ENCODE results near the gene RHBDL1.

Gene RHBDL1

GRCh38 chr16:722835-723633 is 47.6 kb downstream of the RHBDL1 start:
- DNase-seq: no peak

- no peak for DNase-seq
Observed at GRCh38 chr16:723695-724094, 48.2 kb downstream of the RHBDL1 start.

- no peak for DNase-seq
Observed at GRCh38 chr16:724188-725040, 48.9 kb downstream of the RHBDL1 start.

GRCh38 chr16:725041-725376 is 49.5 kb downstream of the RHBDL1 start:
- no peak for DNase-seq

GRCh38 chr16:725463-726187 is 50.2 kb downstream of the RHBDL1 start:
- no peak for DNase-seq

- DNase-seq: no peak
Observed at GRCh38 chr16:726188-726437, 50.6 kb downstream of the RHBDL1 start.

GRCh38 chr16:726438-727290 is 51.2 kb downstream of the RHBDL1 start, which contains the start of the genes CCDC78 and HAGHL:
CCDC78 (minus strand) TSS chr16:726443; CDS start chr16:726367, 76 bp downstream.
HAGHL (plus strand) TSS chr16:727106; CDS start chr16:727510, 404 bp downstream.
- peak; percentile 75 for DNase-seq

GRCh38 chr16:727291-727977 is 52.0 kb downstream of the RHBDL1 start:
- DNase-seq: peak; percentile 39
